Measurements from ENCODE around the gene POLR2B.

The POLR2B gene

GRCh38 chr4:57074744-57075143 lies 96.0 kb downstream of the POLR2B start:
- no peak overlapping the region for H2AFZ ChIP-seq (ENCODE audit: low read length)
- H3K4me3 ChIP-seq (ENCODE audit: low read length): no peak overlapping the region
- H3K27ac ChIP-seq (ENCODE audit: low read length): no peak overlapping the region
- H3K4me1 ChIP-seq (ENCODE audit: low read length): no peaks in the 10 kb centered on the region
- no peak overlapping the region for H3K9ac ChIP-seq (ENCODE audit: low read length)
- H3K27me3 ChIP-seq (replicated peaks; ENCODE audit: insufficient read depth, low read length): no peaks in the 10 kb centered on the region
- no peak for DNase-seq
- H3K4me2 ChIP-seq (ENCODE audit: low read depth, low read length): no peak overlapping the region
- H4K20me1 ChIP-seq (ENCODE audit: insufficient read depth, low read length): no peaks in the 10 kb centered on the region
- no peaks in the 10 kb centered on the region for H3K36me3 ChIP-seq (replicated peaks; ENCODE audit: insufficient read depth, low read length)
- H3K79me2 ChIP-seq (ENCODE audit: low read length): no peaks in the 10 kb centered on the region
- H3K9me2 ChIP-seq (replicated peaks; ENCODE audit: insufficient read depth, low read length): no peaks in the 10 kb centered on the region
- no peak for TF ChIP-seq CTCF (IDR thresholded peaks at IDR 0.05; ENCODE audit: low read length)
- TF ChIP-seq EZH2 (optimal IDR thresholded peaks at IDR 0.05; ENCODE audit: low read depth, low read length): no peak
- no peak for TF ChIP-seq EZH2phosphoT487 (IDR thresholded peaks at IDR 0.05; ENCODE audit: low read length)
- H3F3A ChIP-seq (ENCODE audit: insufficient read depth, low read length): no peaks in the 10 kb centered on the region
- H3K9me3 ChIP-seq (replicated peaks; ENCODE audit: insufficient read depth, low read length): no peaks in the 10 kb centered on the region

DNA sequence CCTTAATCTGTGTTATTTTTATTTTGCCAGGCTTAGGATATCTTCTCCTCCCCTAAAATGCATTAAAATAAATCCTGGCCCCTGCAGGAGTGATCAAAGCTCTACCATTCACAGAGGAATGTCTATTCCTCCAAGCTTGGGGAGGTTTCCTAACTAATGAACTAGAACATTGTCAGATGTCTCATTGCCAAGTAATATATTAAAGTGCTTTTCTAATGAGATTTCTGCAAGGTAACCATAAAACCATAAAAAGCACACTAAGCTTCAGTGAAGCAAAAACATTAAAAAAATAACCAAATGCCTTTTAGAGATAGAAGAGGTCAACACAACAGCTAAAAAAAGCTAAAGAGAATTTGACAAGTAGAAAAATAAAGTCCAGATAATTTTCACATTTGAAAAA lies 96.7 kb downstream of the POLR2B start:
- Histone ChIP-seq H4K20me1 (ENCODE audit: insufficient read depth, low read length) (no peaks in the 10 kb centered on the region), H3K27ac (ENCODE audit: low read length) (no peak overlapping the region), H3K36me3 (replicated peaks; ENCODE audit: insufficient read depth, low read length) (no peaks in the 10 kb centered on the region), H3K4me3 (ENCODE audit: low read length) (no peak overlapping the region), H3K9ac (ENCODE audit: low read length) (no peak overlapping the region), H3K4me2 (ENCODE audit: low read depth, low read length) (no peak overlapping the region), H3K4me1 (ENCODE audit: low read length) (no peaks in the 10 kb centered on the region), H3K27me3 (replicated peaks; ENCODE audit: insufficient read depth, low read length) (no peaks in the 10 kb centered on the region), H3K9me3 (replicated peaks; ENCODE audit: insufficient read depth, low read length) (no peaks in the 10 kb centered on the region), H3K79me2 (ENCODE audit: low read length) (no peaks in the 10 kb centered on the region), H3F3A (ENCODE audit: insufficient read depth, low read length) (no peaks in the 10 kb centered on the region), H3K9me2 (replicated peaks; ENCODE audit: insufficient read depth, low read length) (no peaks in the 10 kb centered on the region), H2AFZ (ENCODE audit: low read length) (no peak overlapping the region)
- no peak for DNase-seq
- TF ChIP-seq CTCF (IDR thresholded peaks at IDR 0.05; ENCODE audit: low read length) (no peak), EZH2phosphoT487 (IDR thresholded peaks at IDR 0.05; ENCODE audit: low read length) (no peak), EZH2 (optimal IDR thresholded peaks at IDR 0.05; ENCODE audit: low read depth, low read length) (no peak)

GRCh38 chr4:57076646-57077045 lies 98.0 kb downstream of the POLR2B start:
- Histone ChIP-seq H4K20me1 (ENCODE audit: insufficient read depth, low read length) (no peaks in the 10 kb centered on the region), H3F3A (ENCODE audit: insufficient read depth, low read length) (no peaks in the 10 kb centered on the region), H3K4me1 (ENCODE audit: low read length) (no peaks in the 10 kb centered on the region), H3K9me2 (replicated peaks; ENCODE audit: insufficient read depth, low read length) (no peaks in the 10 kb centered on the region), H3K9me3 (replicated peaks; ENCODE audit: insufficient read depth, low read length) (no peaks in the 10 kb centered on the region), H3K4me3 (ENCODE audit: low read length) (no peak overlapping the region), H3K4me2 (ENCODE audit: low read depth, low read length) (no peak overlapping the region), H3K27me3 (replicated peaks; ENCODE audit: insufficient read depth, low read length) (no peaks in the 10 kb centered on the region), H3K36me3 (replicated peaks; ENCODE audit: insufficient read depth, low read length) (no peaks in the 10 kb centered on the region), H2AFZ (ENCODE audit: low read length) (no peak overlapping the region), H3K27ac (ENCODE audit: low read length) (no peak overlapping the region), H3K9ac (ENCODE audit: low read length) (no peak overlapping the region), H3K79me2 (ENCODE audit: low read length) (no peaks in the 10 kb centered on the region)
- DNase-seq: no peak
- no peak for TF ChIP-seq EZH2 (optimal IDR thresholded peaks at IDR 0.05; ENCODE audit: low read depth, low read length)
- TF ChIP-seq CTCF (IDR thresholded peaks at IDR 0.05; ENCODE audit: low read length): no peak
- no peak for TF ChIP-seq EZH2phosphoT487 (IDR thresholded peaks at IDR 0.05; ENCODE audit: low read length)
